NCI-H128 (cell line): Measurements from ENCODE around the gene TMTC1.

Source experiments
- DNase-seq: peaks from one replicate; lab custom pipeline; 2025; ENCODE audit not compliant: unreplicated experiment; lab: John Stamatoyannopoulos, UW

Gene TMTC1

DNA sequence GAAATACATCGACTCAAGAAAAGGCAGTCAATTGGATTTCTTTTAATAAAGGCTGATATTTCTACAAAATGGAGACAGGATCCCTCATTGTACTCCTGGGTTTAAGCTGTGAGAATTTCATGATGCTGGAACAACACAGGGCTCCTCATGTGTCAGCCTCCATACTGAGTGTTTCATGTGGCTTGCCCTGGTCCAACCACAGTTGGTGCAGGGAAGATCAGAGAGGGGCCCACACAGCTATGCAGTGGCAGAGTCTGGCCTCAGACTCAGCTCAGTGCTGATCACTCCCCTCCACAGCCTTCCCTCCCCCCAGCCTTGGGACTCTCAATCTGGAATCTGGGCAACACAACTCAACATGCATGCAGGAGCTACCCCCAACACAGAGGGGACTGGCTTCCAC lies 163.7 kb downstream of the TMTC1 start:
- no peak for DNase-seq

DNA sequence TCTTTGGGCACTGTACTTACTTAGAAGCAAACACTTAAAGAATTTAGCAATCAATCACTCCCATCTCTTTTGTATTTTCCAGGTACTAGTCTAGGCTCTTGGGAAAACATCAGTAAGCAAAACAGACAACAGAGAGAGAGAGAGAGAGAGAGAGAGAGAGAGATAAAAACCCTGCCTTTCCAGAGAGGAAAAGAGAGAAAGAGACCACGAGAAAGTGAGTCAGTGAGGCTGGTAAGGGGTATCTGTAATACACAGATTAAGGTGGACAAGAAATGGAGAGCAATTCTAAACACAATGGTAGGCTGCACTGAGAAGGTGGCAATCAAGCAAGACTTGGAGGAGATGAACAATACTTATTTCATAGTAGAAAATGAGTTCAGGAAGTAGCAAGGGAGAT lies 166.3 kb downstream of the TMTC1 start:
- no peak for DNase-seq

DNA sequence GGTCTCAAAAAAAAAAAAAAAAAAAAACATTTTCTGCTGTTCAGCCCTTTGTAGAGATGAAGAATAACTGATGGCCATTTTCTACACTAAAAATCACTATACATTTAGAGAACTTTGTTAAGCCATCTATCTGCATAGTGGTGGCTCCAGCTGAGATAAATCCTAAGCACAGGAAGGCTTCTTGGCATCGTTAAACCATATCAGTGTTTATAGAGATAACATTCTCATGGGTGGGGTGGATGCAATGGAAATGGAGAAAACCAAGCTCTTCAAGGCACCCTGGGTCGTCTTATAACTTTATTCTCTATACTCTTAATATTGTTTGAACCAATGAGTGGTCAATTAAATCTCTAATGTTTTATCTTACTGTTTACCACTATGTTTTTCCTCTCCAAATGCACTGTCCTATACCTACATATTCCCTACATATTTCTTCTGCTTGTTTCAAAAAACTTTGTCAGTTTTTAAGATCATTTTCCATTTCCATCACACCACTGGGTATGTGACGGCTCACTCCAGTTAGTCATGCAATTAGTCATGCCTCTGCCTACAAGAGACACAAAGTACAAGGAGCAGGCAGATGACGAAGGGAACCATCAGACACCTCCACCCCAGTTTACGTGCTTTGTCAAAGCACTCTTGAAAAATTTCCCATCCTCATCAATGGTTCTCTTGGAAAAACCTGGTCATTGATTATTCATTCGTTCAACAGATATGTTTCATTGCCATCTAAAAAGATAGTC lies 166.9 kb downstream of the TMTC1 start:
- no peak for DNase-seq

DNA sequence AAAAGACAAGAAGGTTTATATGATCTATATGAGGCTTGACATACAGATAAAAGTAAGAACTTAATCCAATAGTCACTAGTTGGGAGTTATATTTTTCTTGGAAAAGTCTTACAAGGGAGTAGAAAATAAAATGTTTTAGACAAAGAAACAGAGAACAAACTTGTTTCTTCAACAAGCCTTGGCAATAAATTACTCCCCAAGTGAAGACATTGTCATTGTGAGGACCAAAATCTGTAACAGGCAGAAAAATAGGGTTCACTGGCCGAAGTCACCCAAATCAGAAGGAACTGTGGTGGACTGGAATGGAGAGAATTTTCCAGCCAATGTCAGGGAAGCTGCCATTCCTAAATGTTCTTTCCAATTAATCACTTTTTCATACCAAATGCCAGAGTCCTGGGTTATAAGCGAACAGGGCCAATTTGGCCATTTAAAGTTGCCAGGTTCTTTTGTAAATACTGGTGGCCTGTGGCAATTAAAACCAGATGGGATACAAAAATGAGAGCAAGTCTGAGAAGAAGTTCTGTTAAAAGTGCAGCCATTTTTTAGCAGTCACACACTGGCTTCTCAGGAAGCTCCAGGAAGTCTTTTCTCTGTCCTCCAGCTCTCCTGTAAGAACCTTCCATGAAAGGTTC lies 168.9 kb downstream of the TMTC1 start:
- DNase-seq: no peak

DNA sequence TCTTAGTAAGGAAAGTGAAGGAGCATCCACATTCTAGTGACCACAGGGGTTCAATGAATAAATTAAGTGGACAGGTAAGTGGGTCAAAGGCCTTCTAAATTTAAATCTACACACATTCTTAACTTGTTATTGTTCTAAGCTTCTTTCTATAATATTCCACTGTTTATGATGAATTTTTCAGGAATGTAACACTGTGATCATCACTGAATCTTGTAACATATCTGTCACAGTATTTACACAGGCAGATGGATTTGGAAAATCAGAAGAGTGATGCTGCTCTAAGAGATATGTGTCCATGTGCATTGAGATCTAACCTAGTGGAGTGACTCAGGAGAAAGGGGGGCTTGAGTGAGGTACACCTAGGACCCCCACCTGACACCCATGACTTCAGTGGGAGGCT lies 170.8 kb downstream of the TMTC1 start:
- DNase-seq: no peak

DNA sequence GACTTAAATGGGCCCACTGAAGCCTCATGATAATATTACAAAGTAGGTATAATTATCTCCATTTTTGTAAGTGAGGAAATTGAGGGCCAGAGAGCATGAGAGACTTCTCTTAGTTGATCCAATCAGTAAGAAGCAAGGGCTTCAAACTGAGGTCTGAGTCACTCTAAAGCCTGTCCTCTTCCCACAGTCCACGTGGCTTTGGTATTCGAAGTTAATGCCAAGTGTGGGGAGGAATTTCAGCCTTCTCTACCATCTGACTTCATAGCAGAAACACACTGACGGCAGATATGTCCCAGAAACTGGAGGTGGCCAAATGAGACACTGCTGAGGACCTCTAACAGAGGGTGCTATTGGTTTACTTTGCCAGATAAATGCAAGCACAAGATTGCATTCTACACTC lies 171.8 kb downstream of the TMTC1 start:
- DNase-seq: no peak

DNA sequence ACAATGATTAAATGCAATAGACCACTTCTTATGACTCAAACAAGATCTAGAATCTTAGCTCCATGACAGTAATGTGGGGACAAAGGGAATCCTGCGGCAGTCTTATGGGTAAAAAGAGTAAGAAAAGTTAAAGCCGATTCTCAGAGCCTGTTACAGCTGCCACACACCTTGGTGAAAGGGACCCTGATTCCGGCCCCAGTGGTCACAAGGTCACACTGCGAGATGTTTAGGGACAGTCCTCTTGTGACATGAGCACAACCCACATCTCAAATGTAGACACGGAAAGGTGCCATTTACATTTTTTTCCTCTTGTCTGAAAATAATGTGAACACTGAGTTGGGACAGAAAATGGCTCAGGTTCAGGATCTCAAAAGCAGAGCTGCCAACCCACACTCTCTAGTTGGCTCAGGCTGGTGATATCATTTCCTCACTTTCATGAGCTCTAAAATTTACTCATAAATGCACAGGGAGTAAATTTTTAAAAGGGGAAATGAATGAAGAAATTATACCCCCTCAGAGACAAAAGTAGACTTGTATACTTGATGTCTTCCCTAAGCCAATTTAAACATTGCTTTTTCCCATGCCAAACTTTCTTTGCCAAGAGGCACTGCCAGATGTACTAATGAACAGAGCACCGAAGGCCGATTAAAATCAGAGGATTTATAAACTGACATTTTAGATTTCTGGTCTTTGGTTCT lies 173.1 kb downstream of the TMTC1 start:
- no peak for DNase-seq

DNA sequence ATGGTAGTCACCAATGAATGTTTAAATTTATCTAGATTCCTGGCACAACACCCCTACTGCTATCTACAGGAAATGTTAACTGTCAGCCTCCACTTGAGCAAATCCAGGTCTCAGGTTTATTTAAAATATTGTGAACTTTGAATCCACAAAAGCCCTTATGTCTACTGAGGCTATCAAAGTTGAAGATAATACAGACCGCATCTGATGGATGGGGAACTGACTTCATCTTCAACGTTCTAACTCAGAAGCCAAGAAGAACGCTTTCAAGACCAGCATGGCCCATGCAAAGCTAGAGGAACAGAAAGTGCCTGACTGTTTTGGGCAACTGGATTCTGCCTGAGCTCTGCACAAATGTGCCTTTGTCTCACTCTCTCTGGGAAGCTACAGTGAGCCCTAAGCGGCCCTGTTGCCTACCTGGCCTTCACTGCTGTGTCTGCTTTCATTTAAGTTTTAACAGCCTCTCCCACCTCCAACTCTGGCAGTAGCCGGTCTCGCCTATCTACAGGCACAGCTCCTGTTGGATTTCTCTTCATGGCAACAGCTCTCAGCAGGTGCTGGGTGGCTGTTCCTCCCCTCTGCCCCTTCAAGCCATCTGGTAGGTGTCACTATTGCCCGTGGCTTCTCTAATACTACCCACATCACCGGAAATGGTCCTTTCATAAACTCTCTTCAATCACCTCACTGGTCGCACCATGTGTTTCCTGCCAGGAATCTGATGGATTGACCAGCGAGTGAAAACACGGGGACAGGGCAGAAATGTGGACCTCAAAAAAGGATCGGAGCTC lies 174.1 kb downstream of the TMTC1 start:
- no peak for DNase-seq

DNA sequence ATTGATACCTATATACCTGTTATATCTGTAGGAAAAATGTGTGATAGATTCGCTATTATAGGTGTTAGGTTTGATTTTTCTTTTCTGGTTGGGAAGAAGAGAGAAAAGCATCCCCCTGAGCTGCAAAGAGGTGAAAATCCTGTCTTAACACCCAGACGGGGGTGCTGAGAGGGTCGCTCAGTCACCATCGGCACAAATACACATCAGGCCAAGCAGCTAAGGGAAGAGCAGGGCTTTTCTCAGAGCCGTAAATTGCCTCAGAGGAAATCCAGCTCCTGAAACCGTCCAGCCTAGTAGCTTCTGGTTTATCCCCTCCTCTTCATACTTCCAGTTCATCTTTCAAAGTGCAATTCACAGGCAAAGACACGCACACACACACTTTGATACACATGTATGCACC lies 175.2 kb downstream of the TMTC1 start:
- DNase-seq: no peak

DNA sequence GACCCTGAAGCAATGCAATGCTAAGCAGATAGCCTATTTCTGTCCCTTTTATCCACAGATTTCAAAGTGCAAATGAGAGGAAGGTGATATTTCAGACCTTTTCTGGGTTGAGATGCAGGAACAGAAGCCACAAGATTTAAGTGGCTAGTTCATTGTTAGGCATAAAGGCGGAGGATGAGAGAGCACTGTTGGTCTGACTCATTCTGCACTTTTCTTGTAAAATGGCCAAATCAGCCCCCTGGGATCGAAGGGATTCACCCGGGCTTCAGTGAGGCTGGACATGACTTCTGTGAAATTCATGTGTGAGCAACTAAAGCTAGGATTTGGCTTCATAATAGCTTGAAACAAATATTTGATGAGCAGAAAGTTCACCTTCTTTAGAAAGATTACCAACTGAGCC lies 184.4 kb downstream of the TMTC1 start:
- no peak for DNase-seq

DNA sequence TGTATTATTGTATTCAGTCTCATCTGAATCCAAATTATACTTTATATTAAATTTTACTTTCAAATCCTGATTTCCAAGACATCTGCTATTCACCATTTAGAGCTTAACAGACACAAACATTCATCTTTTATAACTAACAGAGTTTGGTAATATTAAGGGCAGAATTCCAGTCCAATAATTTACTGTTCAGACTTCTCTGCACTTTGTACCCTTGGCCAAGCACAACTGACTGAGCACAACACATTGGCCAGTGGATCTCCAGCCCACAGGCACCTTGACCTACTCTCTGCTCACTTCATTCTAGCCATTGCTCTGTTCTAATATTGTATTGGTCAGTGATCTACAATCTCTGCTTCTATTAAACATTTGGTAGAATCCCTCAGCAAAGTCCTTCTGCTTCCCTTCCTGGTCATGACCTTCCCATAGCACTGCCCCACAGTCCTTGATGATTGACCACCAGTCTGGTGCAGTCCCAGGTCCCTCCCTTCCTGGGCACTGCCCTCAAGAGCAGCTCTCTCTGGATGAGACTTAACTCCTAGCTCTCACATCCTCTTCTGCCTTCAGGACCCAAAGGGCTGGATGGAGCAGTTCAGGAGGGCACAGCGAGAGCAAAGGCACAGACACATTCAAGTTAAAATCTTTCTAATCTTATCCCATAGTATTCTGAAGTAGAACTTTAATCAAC lies 188.5 kb downstream of the TMTC1 start:
- DNase-seq: no peak

DNA sequence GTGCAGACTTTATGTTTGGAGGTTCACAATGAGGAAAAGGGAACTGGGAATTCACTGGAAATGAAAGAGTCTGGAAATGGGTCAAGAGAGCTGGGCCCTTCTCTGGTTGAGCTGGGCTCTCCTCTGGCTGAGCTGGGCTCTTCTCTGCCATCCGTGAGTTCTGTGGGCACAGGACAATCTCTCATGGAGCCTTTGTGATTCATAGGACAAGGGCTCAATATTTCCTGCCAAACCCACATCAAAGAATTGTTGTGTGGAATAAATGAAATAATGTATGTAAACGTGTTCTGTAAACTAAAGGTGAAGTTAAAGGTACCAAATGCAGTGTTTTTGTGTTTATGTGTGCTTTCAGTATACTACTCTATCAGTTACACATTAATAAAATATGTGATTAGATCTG lies 190.7 kb downstream of the TMTC1 start:
- no peak for DNase-seq

DNA sequence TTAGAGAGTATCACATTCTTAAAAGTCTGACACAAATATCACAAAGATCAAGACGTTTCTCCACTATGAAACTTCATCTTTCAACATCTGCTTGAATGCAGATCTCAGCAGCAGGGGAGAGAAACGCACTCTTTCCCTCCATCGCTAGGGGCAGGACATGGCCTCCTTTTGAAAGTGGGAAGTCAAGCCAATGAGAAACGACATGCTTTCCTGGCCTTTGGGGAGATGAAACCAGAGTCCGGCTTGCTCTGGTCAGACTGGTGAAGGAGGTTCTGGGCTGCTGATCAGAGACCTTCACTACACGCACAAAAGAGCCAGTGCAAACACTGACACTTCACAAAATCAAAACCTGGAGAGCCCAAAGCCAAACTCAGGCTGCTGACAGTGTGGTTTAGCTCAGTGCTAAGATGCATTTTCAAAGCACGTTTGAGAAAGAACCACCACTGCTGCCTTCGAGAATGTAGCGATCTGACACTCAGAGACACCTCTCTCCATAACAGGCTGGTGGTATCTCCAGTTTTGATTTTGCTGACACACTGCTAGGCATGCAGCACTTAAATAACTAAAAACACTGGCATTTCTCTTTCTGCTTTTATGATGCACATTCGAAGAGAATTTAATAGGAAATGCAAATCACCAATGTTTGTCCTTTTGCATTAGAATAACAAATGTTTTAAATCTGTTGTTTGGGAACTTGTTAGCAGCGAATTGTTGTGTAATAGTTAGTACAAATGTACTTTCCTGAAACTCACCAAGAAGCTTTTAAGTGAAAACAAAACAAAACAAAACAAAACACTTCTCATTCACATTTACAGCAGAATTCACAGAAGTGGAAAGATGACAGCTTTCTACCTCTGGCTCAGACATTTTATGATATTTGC lies 192.4 kb downstream of the TMTC1 start:
- no peak for DNase-seq

DNA sequence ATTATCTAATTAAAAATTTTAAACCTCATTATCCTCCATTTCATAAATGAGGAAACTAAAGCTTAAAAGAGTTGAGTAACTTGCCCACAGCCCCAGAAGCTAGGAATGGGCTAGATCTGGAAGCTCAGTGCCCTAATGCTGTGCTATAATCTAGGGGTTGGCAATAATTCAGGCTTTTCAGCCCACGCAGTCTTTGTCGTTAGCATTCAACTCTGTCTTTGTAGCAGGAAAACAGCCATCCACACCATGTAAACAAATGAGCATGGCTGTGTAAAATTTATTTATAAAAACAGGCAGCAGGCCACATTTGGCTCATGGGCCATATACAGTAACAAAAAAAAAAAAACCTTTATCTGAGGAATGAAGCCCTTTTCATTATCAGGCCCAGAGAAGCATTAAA lies 193.9 kb downstream of the TMTC1 start:
- DNase-seq: no peak

DNA sequence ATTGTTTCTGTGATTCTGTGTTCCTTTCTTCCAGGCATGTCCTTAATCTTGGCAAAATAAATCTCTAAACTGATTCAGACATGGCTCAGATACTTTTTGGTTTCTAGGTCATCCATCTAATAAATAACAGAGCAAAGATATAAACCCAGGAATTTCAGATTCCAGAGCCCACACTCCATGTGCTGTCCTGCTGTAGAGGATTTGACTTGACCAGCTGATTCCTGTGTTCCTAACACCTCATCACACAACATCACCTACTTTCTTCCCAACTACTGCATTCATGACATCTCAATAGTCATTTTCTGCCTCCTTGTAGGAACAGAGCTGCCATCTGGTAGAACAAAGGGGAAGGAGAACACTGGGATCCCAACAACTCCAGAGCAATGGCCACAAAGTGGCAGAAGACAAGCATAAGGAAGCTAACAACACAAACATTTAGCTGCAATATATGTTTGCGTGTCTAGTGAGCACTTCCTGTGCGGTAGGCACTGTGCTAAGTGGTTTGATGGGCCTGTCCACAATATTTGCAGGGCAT lies 194.4 kb downstream of the TMTC1 start:
- DNase-seq: no peak

DNA sequence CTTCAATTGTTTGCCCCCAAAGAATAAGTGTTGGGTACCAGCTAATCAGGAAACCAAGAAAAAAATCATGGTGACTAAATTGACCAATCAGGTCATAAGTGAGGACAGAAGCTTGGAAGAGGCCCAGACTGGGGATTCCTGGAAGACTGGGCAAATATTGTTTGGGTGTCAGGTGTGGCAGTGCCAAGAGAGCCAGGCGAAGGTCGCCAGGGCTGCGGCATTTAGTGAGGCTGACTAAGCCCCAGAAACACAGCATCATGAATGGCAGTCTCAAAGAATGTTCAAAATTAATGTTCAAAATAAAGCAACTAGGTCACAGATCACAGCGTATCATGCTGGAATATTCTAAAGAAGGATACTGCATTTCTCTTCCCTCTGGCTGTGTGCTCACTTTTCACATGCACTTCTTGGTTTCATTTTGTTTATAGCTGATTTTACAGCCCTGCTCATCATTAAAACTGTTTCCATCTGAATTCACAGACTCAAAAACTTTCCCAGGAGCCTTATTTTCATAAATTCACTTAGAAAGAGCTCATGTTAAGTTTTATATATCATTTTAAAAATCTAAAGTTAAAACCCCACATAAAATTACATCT lies 201.0 kb downstream of the TMTC1 start:
- no peak for DNase-seq

DNA sequence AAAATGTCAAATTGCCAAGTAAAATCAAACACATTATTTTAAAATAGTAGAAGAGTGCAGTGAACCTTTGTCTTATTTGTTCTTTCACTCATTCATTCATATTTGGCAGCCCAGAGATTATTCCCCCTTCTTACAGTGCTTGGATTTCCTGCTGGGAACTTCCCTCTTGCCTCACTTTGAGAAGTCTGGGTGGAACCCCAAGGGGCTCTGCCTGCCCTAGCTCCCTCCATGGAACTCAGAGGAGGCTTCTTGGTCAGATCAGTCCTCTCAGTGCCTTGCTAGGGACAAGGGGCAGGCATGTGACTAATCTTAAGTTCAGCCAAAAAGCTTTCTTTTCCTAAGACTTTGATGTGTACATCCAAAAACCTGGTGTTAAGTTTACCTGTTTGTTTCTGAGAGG lies 201.6 kb downstream of the TMTC1 start:
- DNase-seq: no peak

DNA sequence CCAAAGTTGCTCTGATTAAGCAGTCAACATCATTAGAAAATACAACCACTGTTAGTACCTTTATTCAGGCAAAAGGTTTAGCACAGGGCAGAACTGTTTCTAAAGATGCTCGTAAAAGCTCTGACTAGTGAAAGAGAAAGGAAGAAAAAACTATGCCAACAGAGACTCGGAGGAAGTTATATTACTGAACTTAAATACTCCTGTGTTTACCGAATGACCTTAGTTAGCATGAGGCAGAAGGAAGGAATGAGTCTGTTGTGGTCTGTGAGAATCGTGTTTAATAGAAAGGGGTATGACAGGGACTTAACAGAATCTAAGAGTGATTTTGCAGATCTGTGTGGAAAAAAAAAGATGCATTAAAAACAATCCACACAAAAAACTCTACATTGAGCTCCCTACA lies 202.1 kb downstream of the TMTC1 start:
- no peak for DNase-seq

DNA sequence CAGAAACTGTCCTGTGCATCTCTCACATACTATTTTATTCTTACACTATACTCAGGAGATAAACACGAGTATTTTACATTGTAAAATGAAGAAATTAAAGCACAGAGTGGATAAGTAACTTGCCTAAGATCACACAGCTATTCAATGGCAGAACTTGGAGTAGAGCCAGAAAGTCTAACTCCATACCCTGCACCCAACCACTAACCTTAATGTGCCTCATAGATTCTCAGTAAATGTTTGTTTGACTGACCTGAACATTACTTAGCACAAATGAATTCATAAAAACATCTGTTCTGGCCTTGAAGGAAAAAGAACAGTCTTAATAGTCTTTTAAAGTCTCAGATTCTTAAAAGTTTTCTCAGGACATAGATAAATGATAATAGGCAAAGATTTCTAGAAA lies 202.8 kb downstream of the TMTC1 start:
- DNase-seq: no peak
